Mammary epithelial cell (primary cell): ENCODE results near the gene ST6GALNAC2.

Experiments used
- CTCF ChIP-seq, 2 donors: IDR thresholded peaks in 1 of 2; conservative IDR thresholded peaks in 1 of 2; 2 replicates each; pipeline ENCODE4 v1.5.1; 2011 to 2012; ENCODE audit warnings: inconsistent platforms in 2 of 2, low read length in 2 of 2, mild to moderate bottlenecking in 2 of 2, control low read depth in 1 of 2, low read depth in 1 of 2; ENCODE audit not compliant: insufficient read depth in 1 of 2; ENCODE audit errors: extremely low read depth in 1 of 2
- EZH2 ChIP-seq: IDR thresholded peaks from 2 replicates; pipeline ENCODE4 v1.6.1; 2012; ENCODE audit warnings: low read length, inconsistent platforms, borderline replicate concordance

- no peak for TF ChIP-seq CTCF (conservative IDR thresholded peaks at IDR 0.05 in 1 of 2, IDR thresholded peaks at IDR 0.05 in 1 of 2; ENCODE audit: extremely low read depth in 1 of 2, insufficient read depth in 1 of 2, low read depth in 1 of 2, low read length in 2 of 2)
- no peak for TF ChIP-seq EZH2
These were observed 56.2 kb downstream of the ST6GALNAC2 start for GRCh38 chr17:76529224-76530094.
